Measurements from ENCODE around the gene RHOC.

- TF ChIP-seq CTCF (IDR thresholded peaks at IDR 0.05) (no peak), POLR2A (IDR thresholded peaks at IDR 0.05) (no peak)
Measured at GRCh38 chr1:112696578-112697314, 10.2 kb downstream of the RHOC start.
